ENCODE data around the gene TNIK.

- TF ChIP-seq, protein P1, sequence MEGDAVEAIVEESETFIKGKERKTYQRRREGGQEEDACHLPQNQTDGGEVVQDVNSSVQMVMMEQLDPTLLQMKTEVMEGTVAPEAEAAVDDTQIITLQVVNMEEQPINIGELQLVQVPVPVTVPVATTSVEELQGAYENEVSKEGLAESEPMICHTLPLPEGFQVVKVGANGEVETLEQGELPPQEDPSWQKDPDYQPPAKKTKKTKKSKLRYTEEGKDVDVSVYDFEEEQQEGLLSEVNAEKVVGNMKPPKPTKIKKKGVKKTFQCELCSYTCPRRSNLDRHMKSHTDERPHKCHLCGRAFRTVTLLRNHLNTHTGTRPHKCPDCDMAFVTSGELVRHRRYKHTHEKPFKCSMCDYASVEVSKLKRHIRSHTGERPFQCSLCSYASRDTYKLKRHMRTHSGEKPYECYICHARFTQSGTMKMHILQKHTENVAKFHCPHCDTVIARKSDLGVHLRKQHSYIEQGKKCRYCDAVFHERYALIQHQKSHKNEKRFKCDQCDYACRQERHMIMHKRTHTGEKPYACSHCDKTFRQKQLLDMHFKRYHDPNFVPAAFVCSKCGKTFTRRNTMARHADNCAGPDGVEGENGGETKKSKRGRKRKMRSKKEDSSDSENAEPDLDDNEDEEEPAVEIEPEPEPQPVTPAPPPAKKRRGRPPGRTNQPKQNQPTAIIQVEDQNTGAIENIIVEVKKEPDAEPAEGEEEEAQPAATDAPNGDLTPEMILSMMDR (IDR thresholded peaks at IDR 0.05; ENCODE audit: poor library complexity): no peak
- TF ChIP-seq EZH2phosphoT487 (IDR thresholded peaks at IDR 0.05; ENCODE audit: low read depth, severe bottlenecking, unreplicated experiment) (no peak), EZH2 (IDR thresholded peaks at IDR 0.05; ENCODE audit: borderline replicate concordance) (no peak)
These were observed 47.7 kb downstream of the TNIK start for GRCh38 chr3:171412473-171412872.

All from hepatocyte (in vitro differentiated cells).